OCI-LY7 (cell line): ENCODE results near the gene PCDHGA4.

Experiments used
- CTCF ChIP-seq: fragments of 200-600 bp; sonication (generic); conservative IDR thresholded peaks from 2 replicates; pipeline ENCODE4 v1.5.1; 2014; ENCODE audit warnings: mild to moderate bottlenecking, antibody characterized with exemption, low read length, moderate library complexity, mixed read lengths
- EZH2phosphoT487 ChIP-seq: fragments of 200-600 bp; sonication (generic); IDR thresholded peaks from 2 replicates; pipeline ENCODE4 v1.6.1; 2018; ENCODE audit warnings: low read depth, borderline replicate concordance, mild to moderate bottlenecking, mixed run types, antibody characterized with exemption, low read length, moderate library complexity, mixed read lengths

GRCh38 chr5:141345327-141345726, 9.5 kb upstream of the PCDHGA4 start:
- TF ChIP-seq CTCF (peak; percentile 53), EZH2phosphoT487 (no peak)
